ENCODE data around the gene EEIG1.
"Not testable (repeated sequence)": the region's sequence is repeated elsewhere in the genome, so short reads cannot be mapped to it uniquely, and the experiment has no call there.

The EEIG1 gene

DNA sequence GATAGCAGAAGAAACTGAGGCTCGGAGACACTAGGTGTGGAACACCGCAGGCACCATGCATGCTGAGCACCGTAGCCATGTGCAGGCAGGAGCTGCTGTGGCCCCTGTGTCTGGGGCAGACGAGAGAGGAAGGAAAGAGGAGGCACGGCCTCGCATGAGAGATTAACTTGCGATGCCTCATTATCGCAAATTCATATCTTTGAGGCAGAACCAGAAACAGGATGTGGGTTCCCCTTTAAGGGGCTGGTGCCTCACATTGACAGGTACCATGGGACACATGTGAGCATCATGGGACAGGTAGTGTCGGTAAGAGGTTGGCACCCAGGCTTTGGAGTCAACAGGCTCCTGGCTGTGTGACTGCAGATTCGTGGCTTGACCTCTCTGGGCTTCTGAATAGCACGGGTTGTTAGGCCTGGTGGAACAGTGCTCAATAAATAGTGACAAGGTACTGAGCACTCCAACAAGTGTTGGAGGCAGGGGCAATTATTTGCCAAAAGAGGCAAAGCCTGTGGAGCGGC is 45.5 kb upstream of the EEIG1 start:
- DNase-seq (ENCODE audit: low spot score) = no peak

GRCh38 chr9:128025736-128026135 is 44.9 kb upstream of the EEIG1 start:
- Histone ChIP-seq H3K9me3 (replicated peaks in 1 of 2; ENCODE audit: control insufficient read depth in 2 of 2, insufficient read depth in 1 of 2, low read depth in 1 of 2, low read length in 2 of 2) (peaks cover 0 to 2% of the 10 kb centered on the region in 2 donors), H4K91ac (ENCODE audit: low read depth, low read length, poor library complexity) (no peak overlapping the region), H2BK5ac (ENCODE audit: low read length) (no peak overlapping the region), H3K9ac (ENCODE audit: low read depth, low read length, poor library complexity) (no peak overlapping the region), H2AFZ (ENCODE audit: low read length) (no peak overlapping the region), H4K8ac (ENCODE audit: low read depth, low read length) (no peak overlapping the region), H2BK120ac (ENCODE audit: low read depth, low read length) (no peak overlapping the region), H2AK5ac (ENCODE audit: low read depth, low read length) (no peak overlapping the region), H3K14ac (ENCODE audit: low read length) (no peak overlapping the region), H3K4ac (ENCODE audit: low read length) (no peak overlapping the region), H3K4me2 (ENCODE audit: insufficient read depth, low read length, poor library complexity, severe bottlenecking) (no peak overlapping the region), H2BK15ac (ENCODE audit: low read length) (no peak overlapping the region), H3K4me3 (ENCODE audit: low read length in 2 of 2) (no peak overlapping the region), H3K36me3 (replicated peaks in 1 of 2; ENCODE audit: control insufficient read depth in 2 of 2, insufficient read depth in 2 of 2, low read length in 2 of 2) (no peaks in the 10 kb centered on the region), H2BK12ac (ENCODE audit: low read length) (no peak overlapping the region), H3K4me1 (ENCODE audit: control insufficient read depth in 2 of 2, insufficient read depth in 1 of 2, low read depth in 1 of 2, low read length in 2 of 2) (peaks cover 2 to 7% of the 10 kb centered on the region in 2 donors), H3K27me3 (ENCODE audit: control insufficient read depth in 3 of 3, insufficient read depth in 3 of 3, low read depth in 1 of 3, low read length in 3 of 3) (peaks cover 0 to 8% (median 0%) of the 10 kb centered on the region in 3 experiments), H3K18ac (ENCODE audit: low read length) (no peak overlapping the region), H3K23ac (ENCODE audit: low read depth, low read length, poor library complexity) (no peak overlapping the region), H3K79me1 (ENCODE audit: low read depth, low read length) (no peaks in the 10 kb centered on the region), H3K27ac (replicated peaks; ENCODE audit: low read length) (no peak overlapping the region)
- no CpG with 5 or more reads among the region's 4 CpGs for WGBS, 2 donors (ENCODE audit: extremely low coverage in 2 of 2, insufficient read length in 2 of 2, insufficient replicate concordance in 1 of 2)
- DNase-seq (ENCODE audit: low spot score) = no peak

More for the DNA sequence above, 45.5 kb upstream of the EEIG1 start:
- Histone ChIP-seq H3K14ac (ENCODE audit: low read length) (no peak overlapping the region), H3K4me2 (ENCODE audit: insufficient read depth, low read length, poor library complexity, severe bottlenecking) (no peak overlapping the region), H2AK5ac (ENCODE audit: low read depth, low read length) (peak overlapping the region; percentile 15), H3K4ac (ENCODE audit: low read length) (no peak overlapping the region), H3K9ac (ENCODE audit: low read depth, low read length, poor library complexity) (no peak overlapping the region), H3K4me3 (ENCODE audit: low read length in 2 of 2) (no peak overlapping the region), H3K9me3 (replicated peaks in 1 of 2; ENCODE audit: control insufficient read depth in 2 of 2, insufficient read depth in 1 of 2, low read depth in 1 of 2, low read length in 2 of 2) (peaks cover 0 to 2% of the 10 kb centered on the region in 2 donors), H2BK15ac (ENCODE audit: low read length) (no peak overlapping the region), H2BK12ac (ENCODE audit: low read length) (no peak overlapping the region), H3K4me1 (ENCODE audit: control insufficient read depth in 2 of 2, insufficient read depth in 1 of 2, low read depth in 1 of 2, low read length in 2 of 2) (peaks cover 2 to 7% of the 10 kb centered on the region in 2 donors), H3K27ac (replicated peaks; ENCODE audit: low read length) (no peak overlapping the region), H3K79me1 (ENCODE audit: low read depth, low read length) (no peaks in the 10 kb centered on the region), H4K91ac (ENCODE audit: low read depth, low read length, poor library complexity) (no peak overlapping the region), H3K18ac (ENCODE audit: low read length) (peak overlapping the region; percentile 81), H4K8ac (ENCODE audit: low read depth, low read length) (no peak overlapping the region), H3K23ac (ENCODE audit: low read depth, low read length, poor library complexity) (no peak overlapping the region), H3K27me3 (ENCODE audit: control insufficient read depth in 3 of 3, insufficient read depth in 3 of 3, low read depth in 1 of 3, low read length in 3 of 3) (peaks cover 0 to 8% (median 0%) of the 10 kb centered on the region in 3 experiments), H3K36me3 (replicated peaks in 1 of 2; ENCODE audit: control insufficient read depth in 2 of 2, insufficient read depth in 2 of 2, low read length in 2 of 2) (no peaks in the 10 kb centered on the region), H2BK120ac (ENCODE audit: low read depth, low read length) (no peak overlapping the region), H2AFZ (ENCODE audit: low read length) (no peak overlapping the region), H2BK5ac (ENCODE audit: low read length) (peak overlapping the region; percentile 26)
- WGBS, 2 donors (ENCODE audit: extremely low coverage in 2 of 2, insufficient read length in 2 of 2, insufficient replicate concordance in 1 of 2) = no CpG with 5 or more reads among the region's 12 CpGs

DNA sequence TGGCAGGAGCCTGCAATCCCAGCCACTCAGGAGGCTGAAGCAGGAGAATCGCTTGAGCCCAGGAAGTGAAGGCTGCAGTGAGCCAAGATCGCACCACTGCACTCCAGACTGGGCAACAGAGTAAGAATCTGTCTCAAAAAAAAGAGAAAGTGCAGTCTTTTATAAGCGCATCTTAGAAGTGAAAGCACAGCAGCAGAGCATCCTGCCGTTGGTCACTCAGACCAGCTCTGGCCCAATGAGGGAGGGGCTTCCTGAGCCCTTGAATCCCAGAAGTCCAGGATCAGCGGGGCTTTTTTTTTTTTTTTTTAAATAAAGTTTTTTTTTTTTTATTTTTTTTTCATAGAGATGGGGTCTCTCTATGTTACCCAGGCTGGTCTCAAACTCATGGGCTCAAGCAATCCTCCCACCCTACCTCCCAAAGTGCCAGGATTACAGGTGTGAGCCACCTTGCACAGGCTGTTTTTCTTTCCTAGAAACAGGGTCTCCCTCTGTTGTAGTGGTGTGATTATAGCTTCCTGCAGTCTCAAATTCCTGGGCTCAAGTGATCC is 44.0 kb upstream of the EEIG1 start:
- no peak overlapping the region for H3K4me3 ChIP-seq (ENCODE audit: low read length in 2 of 2)
- H3K18ac ChIP-seq (ENCODE audit: low read length) = no peak overlapping the region
- no peak overlapping the region for H4K8ac ChIP-seq (ENCODE audit: low read depth, low read length)
- H3K9me3 ChIP-seq (replicated peaks in 1 of 2; ENCODE audit: control insufficient read depth in 2 of 2, insufficient read depth in 1 of 2, low read depth in 1 of 2, low read length in 2 of 2) = peaks cover 0 to 2% of the 10 kb centered on the region in 2 donors
- H3K4me2 ChIP-seq (ENCODE audit: insufficient read depth, low read length, poor library complexity, severe bottlenecking) = no peak overlapping the region
- H3K4me1 ChIP-seq (ENCODE audit: control insufficient read depth in 2 of 2, insufficient read depth in 1 of 2, low read depth in 1 of 2, low read length in 2 of 2) = peaks cover 2 to 7% of the 10 kb centered on the region in 2 donors
- no peak overlapping the region for H2AFZ ChIP-seq (ENCODE audit: low read length)
- H3K23ac ChIP-seq (ENCODE audit: low read depth, low read length, poor library complexity) = no peak overlapping the region
- no peak overlapping the region for H3K14ac ChIP-seq (ENCODE audit: low read length)
- no peak for DNase-seq (ENCODE audit: low spot score)
- H2BK15ac ChIP-seq (ENCODE audit: low read length) = no peak overlapping the region
- H3K27ac ChIP-seq (replicated peaks; ENCODE audit: low read length) = no peak overlapping the region
- peaks cover 0 to 8% (median 0%) of the 10 kb centered on the region in 3 experiments for H3K27me3 ChIP-seq (ENCODE audit: control insufficient read depth in 3 of 3, insufficient read depth in 3 of 3, low read depth in 1 of 3, low read length in 3 of 3)
- no peak overlapping the region for H2BK12ac ChIP-seq (ENCODE audit: low read length)
- no peaks in the 10 kb centered on the region for H3K36me3 ChIP-seq (replicated peaks in 1 of 2; ENCODE audit: control insufficient read depth in 2 of 2, insufficient read depth in 2 of 2, low read length in 2 of 2)
- H2AK5ac ChIP-seq (ENCODE audit: low read depth, low read length) = no peak overlapping the region
- H3K4ac ChIP-seq (ENCODE audit: low read length) = no peak overlapping the region
- H2BK120ac ChIP-seq (ENCODE audit: low read depth, low read length) = no peak overlapping the region
- no peak overlapping the region for H2BK5ac ChIP-seq (ENCODE audit: low read length)
- no CpG with 5 or more reads among the region's 5 CpGs for WGBS, 2 donors (ENCODE audit: extremely low coverage in 2 of 2, insufficient read length in 2 of 2, insufficient replicate concordance in 1 of 2)
- H4K91ac ChIP-seq (ENCODE audit: low read depth, low read length, poor library complexity) = no peak overlapping the region
- H3K79me1 ChIP-seq (ENCODE audit: low read depth, low read length) = no peaks in the 10 kb centered on the region
- H3K9ac ChIP-seq (ENCODE audit: low read depth, low read length, poor library complexity) = no peak overlapping the region

DNA sequence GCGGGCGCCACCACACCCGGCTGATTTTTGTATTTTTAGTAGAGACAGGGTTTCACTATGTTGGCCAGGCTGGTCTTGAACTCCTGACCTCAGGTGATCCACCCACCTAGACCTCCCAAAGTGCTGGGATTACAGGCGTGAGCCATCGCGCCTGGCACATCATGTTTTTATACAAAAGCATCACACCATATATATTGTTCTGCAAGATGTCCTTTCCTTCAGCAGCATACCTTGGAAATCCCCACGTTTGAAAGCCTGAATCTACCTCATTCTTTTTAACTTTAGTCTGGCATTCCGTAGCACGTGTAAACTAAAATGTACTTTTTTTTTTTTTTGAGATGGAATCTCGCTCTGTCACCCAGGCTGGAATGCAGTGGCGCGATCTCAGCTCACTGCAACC is 42.9 kb upstream of the EEIG1 start:
- H3K36me3 ChIP-seq (replicated peaks in 1 of 2; ENCODE audit: control insufficient read depth in 2 of 2, insufficient read depth in 2 of 2, low read length in 2 of 2); H4K8ac ChIP-seq (ENCODE audit: low read depth, low read length); H3K9ac ChIP-seq (ENCODE audit: low read depth, low read length, poor library complexity); H2BK120ac ChIP-seq (ENCODE audit: low read depth, low read length); H4K91ac ChIP-seq (ENCODE audit: low read depth, low read length, poor library complexity); H2BK5ac ChIP-seq (ENCODE audit: low read length); H3K4me2 ChIP-seq (ENCODE audit: insufficient read depth, low read length, poor library complexity, severe bottlenecking); H3K9me3 ChIP-seq (replicated peaks in 1 of 2; ENCODE audit: control insufficient read depth in 2 of 2, insufficient read depth in 1 of 2, low read depth in 1 of 2, low read length in 2 of 2); H2BK15ac ChIP-seq (ENCODE audit: low read length); H3K18ac ChIP-seq (ENCODE audit: low read length); H3K4me1 ChIP-seq (ENCODE audit: control insufficient read depth in 2 of 2, insufficient read depth in 1 of 2, low read depth in 1 of 2, low read length in 2 of 2); H3K23ac ChIP-seq (ENCODE audit: low read depth, low read length, poor library complexity); H3K27me3 ChIP-seq (ENCODE audit: control insufficient read depth in 3 of 3, insufficient read depth in 3 of 3, low read depth in 1 of 3, low read length in 3 of 3); H3K4me3 ChIP-seq (ENCODE audit: low read length in 2 of 2); H2BK12ac ChIP-seq (ENCODE audit: low read length); H3K4ac ChIP-seq (ENCODE audit: low read length); H3K27ac ChIP-seq (replicated peaks; ENCODE audit: low read length); DNase-seq (ENCODE audit: low spot score); H3K79me1 ChIP-seq (ENCODE audit: low read depth, low read length); H2AK5ac ChIP-seq (ENCODE audit: low read depth, low read length); H3K14ac ChIP-seq (ENCODE audit: low read length); H2AFZ ChIP-seq (ENCODE audit: low read length): not testable (repeated sequence)
- WGBS, 2 donors (ENCODE audit: extremely low coverage in 2 of 2, insufficient read length in 2 of 2, insufficient replicate concordance in 1 of 2) = no CpG with 5 or more reads among the region's 12 CpGs
